Smooth muscle cell (in vitro differentiated cells): ENCODE results near the gene ASZ1. TPM values are rescaled to one million over a fixed set of nuclear protein-coding genes. Genes with fewer than 3 reads are reported as not detected.

Source experiments
- DNase-seq: peaks from one replicate; lab custom pipeline; 2025; ENCODE audit not compliant: unreplicated experiment; lab: John Stamatoyannopoulos, UW
- H2AFZ ChIP-seq: fragments of 200-600 bp; sonication (generic); 2 replicates; pipeline ENCODE4 v1.6.0; 2016; ENCODE audit warnings: antibody characterized with exemption, low read depth, mild to moderate bottlenecking
- H3F3A ChIP-seq: fragments of 200-600 bp; sonication (generic); 2 replicates; pipeline ENCODE4 v1.6.0; 2017; ENCODE audit warnings: antibody characterized with exemption, low read depth
- H3K27ac ChIP-seq: fragments of 200-600 bp; sonication (generic); 2 replicates; pipeline ENCODE4 v1.5.1; 2016; ENCODE audit warnings: low read depth, mild to moderate bottlenecking
- H3K27me3 ChIP-seq: fragments of 200-600 bp; sonication (generic); 2 replicates; pipeline ENCODE4 v1.6.1; 2016; ENCODE audit warnings: low read depth, mild to moderate bottlenecking
- H3K36me3 ChIP-seq: fragments of 200-600 bp; sonication (generic); 2 replicates; pipeline ENCODE4 v1.5.1; 2016; ENCODE audit warnings: low read depth
- H3K4me1 ChIP-seq: fragments of 200-600 bp; sonication (generic); 2 replicates; pipeline ENCODE4 v1.5.1; 2016; ENCODE audit warnings: low read depth
- H3K4me2 ChIP-seq: fragments of 200-600 bp; sonication (generic); 2 replicates; pipeline ENCODE4 v1.6.0; 2016; ENCODE audit warnings: mild to moderate bottlenecking
- H3K4me3 ChIP-seq: fragments of 200-600 bp; sonication (generic); 2 replicates; pipeline ENCODE4 v1.5.1; 2016; ENCODE audit warnings: mild to moderate bottlenecking
- H3K79me2 ChIP-seq: fragments of 200-600 bp; sonication (generic); 2 replicates; pipeline ENCODE4 v1.6.0; 2016; ENCODE audit warnings: low read depth, mild to moderate bottlenecking
- H3K9ac ChIP-seq: fragments of 200-600 bp; sonication (generic); 2 replicates; pipeline ENCODE4 v1.6.0; 2016; ENCODE audit warnings: low read depth
- H3K9me3 ChIP-seq: fragments of 200-600 bp; sonication (generic); replicated peaks from 2 replicates; pipeline ENCODE4 v1.5.1; 2016; ENCODE audit warnings: low read depth
- H4K20me1 ChIP-seq: fragments of 200-600 bp; sonication (generic); 2 replicates; pipeline ENCODE4 v1.6.0; 2016; ENCODE audit warnings: low read depth
- CTCF ChIP-seq: fragments of 200-600 bp; sonication (generic); IDR thresholded peaks from 2 replicates; pipeline ENCODE4 v1.5.1; 2017; ENCODE audit warnings: borderline replicate concordance, mild to moderate bottlenecking, antibody characterized with exemption; ENCODE audit not compliant: insufficient read depth, poor library complexity, severe bottlenecking
- WGBS: methylation state at CpG from one replicate; pipeline ENCODE4 v1.1.7; 2016; ENCODE audit warnings: low lambda C conversion rate; 5-methylcytosine and 5-hydroxymethylcytosine counted together
- polyA plus RNA-seq: library from polyadenylated mRNA; unstranded; fragments of >200 nt; fragmentation: Nextera tagmentation; extraction: Ambion mirVana; gene quantifications from 2 replicates; pipeline ENCODE4 v1.2.1, GENCODE V29; 2016
- total RNA-seq: library from RNA; depleted of rRNA; stranded (reverse); fragments of >200 nt; gene quantifications from 2 replicates; pipeline ENCODE4 v1.2.3, GENCODE V29; 2014

Gene ASZ1
- total and polyA plus RNA-seq, 2 experiments from 2014 or later = not detected

- Histone ChIP-seq H3K9ac (no peak overlapping the region), H4K20me1 (no peaks in the 10 kb centered on the region)
Observed at GRCh38 chr7:117381362-117381761, 45.9 kb downstream of the ASZ1 start.

GRCh38 chr7:117375380-117375779 lies 51.9 kb downstream of the ASZ1 start:
- no peak overlapping the region for H3K27ac ChIP-seq
- no peak overlapping the region for H3K4me3 ChIP-seq
- H3K9ac ChIP-seq = no peak overlapping the region
- WGBS = 68% methylated on average over 2 of the region's 2 CpGs
- no peak for TF ChIP-seq CTCF
- no peaks in the 10 kb centered on the region for H3K4me1 ChIP-seq
- H3K9me3 ChIP-seq = no peaks in the 10 kb centered on the region
- no peak for DNase-seq
- no peaks in the 10 kb centered on the region for H3F3A ChIP-seq
- H3K79me2 ChIP-seq = no peaks in the 10 kb centered on the region
- H4K20me1 ChIP-seq = no peaks in the 10 kb centered on the region
- no peaks in the 10 kb centered on the region for H3K36me3 ChIP-seq
- H2AFZ ChIP-seq = peak overlapping the region; percentile 3
- H3K27me3 ChIP-seq = no peaks in the 10 kb centered on the region
- no peak overlapping the region for H3K4me2 ChIP-seq

More at GRCh38 chr7:117381362-117381761, 45.9 kb downstream of the ASZ1 start:
- H3K27ac ChIP-seq = no peak overlapping the region
- no peaks in the 10 kb centered on the region for H3K36me3 ChIP-seq
- H2AFZ ChIP-seq = no peak overlapping the region
- no peaks in the 10 kb centered on the region for H3F3A ChIP-seq
- no peak for TF ChIP-seq CTCF
- H3K79me2 ChIP-seq = no peaks in the 10 kb centered on the region
- no peak overlapping the region for H3K4me2 ChIP-seq
- peaks cover 12% of the 10 kb centered on the region for H3K4me1 ChIP-seq
- H3K27me3 ChIP-seq = no peaks in the 10 kb centered on the region
- H3K4me3 ChIP-seq = no peak overlapping the region
- H3K9me3 ChIP-seq = no peaks in the 10 kb centered on the region
- no peak for DNase-seq

- H3F3A ChIP-seq = no peaks in the 10 kb centered on the region
- no peak overlapping the region for H3K9ac ChIP-seq
- H3K79me2 ChIP-seq = no peaks in the 10 kb centered on the region
- no peak overlapping the region for H2AFZ ChIP-seq
- TF ChIP-seq CTCF = no peak
- WGBS = 90% methylated on average over 1 of the region's 1 CpG
- no peaks in the 10 kb centered on the region for H4K20me1 ChIP-seq
- DNase-seq = no peak
- H3K27me3 ChIP-seq = peaks cover 12% of the 10 kb centered on the region
- H3K36me3 ChIP-seq = no peaks in the 10 kb centered on the region
- no peak overlapping the region for H3K27ac ChIP-seq
- H3K4me1 ChIP-seq = no peaks in the 10 kb centered on the region
- H3K4me3 ChIP-seq = no peak overlapping the region
- H3K4me2 ChIP-seq = no peak overlapping the region
- H3K9me3 ChIP-seq = no peaks in the 10 kb centered on the region
Observed at GRCh38 chr7:117372073-117372472, 55.2 kb downstream of the ASZ1 start.

GRCh38 chr7:117364339-117365080 lies 62.8 kb downstream of the ASZ1 start:
- TF ChIP-seq CTCF = no peak

More at GRCh38 chr7:117364339-117365080, 62.8 kb downstream of the ASZ1 start:
- Histone ChIP-seq H2AFZ (peak overlapping the region; percentile 68), H3K36me3 (no peaks in the 10 kb centered on the region), H3K9me3 (no peaks in the 10 kb centered on the region), H3K27me3 (peaks cover 12% of the 10 kb centered on the region), H3K27ac (no peak overlapping the region), H3F3A (no peaks in the 10 kb centered on the region), H3K4me1 (no peaks in the 10 kb centered on the region), H3K79me2 (no peaks in the 10 kb centered on the region), H3K4me2 (no peak overlapping the region), H4K20me1 (no peaks in the 10 kb centered on the region), H3K4me3 (no peak overlapping the region), H3K9ac (no peak overlapping the region)
- no peak for DNase-seq
